HFFc6 (cell line): ENCODE results near the gene CENPU. TPM values are rescaled to one million over a fixed set of nuclear protein-coding genes. Genes with fewer than 3 reads are reported as not detected.
A peak's percentile ranks its signal among the peaks of the same experiment; 100 is the strongest.

Experiments used
- DNase-seq: peaks from one replicate; pipeline ENCODE4 v3.0.0-alpha.2; 2018
- H3K27ac Mint-ChIP-seq: 2 replicates; pipeline ENCODE4 v1.8.0; 2020; ENCODE audit warnings: mild to moderate bottlenecking, mixed read lengths
- H3K27me3 Mint-ChIP-seq: 2 replicates; pipeline ENCODE4 v1.8.0; 2021; ENCODE audit warnings: mild to moderate bottlenecking, moderate library complexity, mixed read lengths; ENCODE audit not compliant: insufficient read depth
- H3K36me3 Mint-ChIP-seq: 2 replicates; pipeline ENCODE4 v1.8.0; 2021; ENCODE audit warnings: low read depth, mixed read lengths
- H3K4me1 Mint-ChIP-seq: 2 replicates; pipeline ENCODE4 v1.8.0; 2020; ENCODE audit warnings: low read depth, mixed read lengths
- H3K4me3 Mint-ChIP-seq: 2 replicates; pipeline ENCODE4 v1.8.0; 2020; ENCODE audit warnings: mild to moderate bottlenecking, moderate library complexity, mixed read lengths
- H3K9me3 Mint-ChIP-seq: 2 replicates; pipeline ENCODE4 v1.8.0; 2020; ENCODE audit warnings: mild to moderate bottlenecking, mixed read lengths
- total RNA-seq, 6 experiments: library from RNA; stranded (reverse); fragmentation: NEBNext Ultra II Directional; extraction: Animal tissue kit (Norgen Biotek cat#: 25700); gene quantifications; 2 replicates in 1 of 6; 3 replicates in 5 of 6; pipeline ENCODE4 v1.2.3, GENCODE V29; 2021
- TF ChIP-seq, protein P1 (sequence below): fragments of 200-600 bp; sonication (generic); IDR thresholded peaks from 2 replicates; pipeline ENCODE4 v1.5.0; 2021; ENCODE audit warnings: antibody characterized with exemption, mild to moderate bottlenecking

CENPU gene
- total RNA-seq, 6 experiments from 2014 or later: 8.8 to 19.1 (median 17.0) TPM

- Mint-ChIP-seq H3K27me3 (no peaks in the 10 kb centered on the region; the same call in 1 of the 2 replicates), H3K27ac (no peak overlapping the region), H3K9me3 (no peaks in the 10 kb centered on the region), H3K36me3 (no peaks in the 10 kb centered on the region; the same call in 1 of the 2 replicates), H3K4me3 (no peak overlapping the region), H3K4me1 (peaks cover 28% of the 10 kb centered on the region)
- TF ChIP-seq, protein P1, sequence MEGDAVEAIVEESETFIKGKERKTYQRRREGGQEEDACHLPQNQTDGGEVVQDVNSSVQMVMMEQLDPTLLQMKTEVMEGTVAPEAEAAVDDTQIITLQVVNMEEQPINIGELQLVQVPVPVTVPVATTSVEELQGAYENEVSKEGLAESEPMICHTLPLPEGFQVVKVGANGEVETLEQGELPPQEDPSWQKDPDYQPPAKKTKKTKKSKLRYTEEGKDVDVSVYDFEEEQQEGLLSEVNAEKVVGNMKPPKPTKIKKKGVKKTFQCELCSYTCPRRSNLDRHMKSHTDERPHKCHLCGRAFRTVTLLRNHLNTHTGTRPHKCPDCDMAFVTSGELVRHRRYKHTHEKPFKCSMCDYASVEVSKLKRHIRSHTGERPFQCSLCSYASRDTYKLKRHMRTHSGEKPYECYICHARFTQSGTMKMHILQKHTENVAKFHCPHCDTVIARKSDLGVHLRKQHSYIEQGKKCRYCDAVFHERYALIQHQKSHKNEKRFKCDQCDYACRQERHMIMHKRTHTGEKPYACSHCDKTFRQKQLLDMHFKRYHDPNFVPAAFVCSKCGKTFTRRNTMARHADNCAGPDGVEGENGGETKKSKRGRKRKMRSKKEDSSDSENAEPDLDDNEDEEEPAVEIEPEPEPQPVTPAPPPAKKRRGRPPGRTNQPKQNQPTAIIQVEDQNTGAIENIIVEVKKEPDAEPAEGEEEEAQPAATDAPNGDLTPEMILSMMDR: no peak
- DNase-seq: no peak
Observed at GRCh38 chr4:184731056-184731455, 2.8 kb downstream of the CENPU start.

DNA sequence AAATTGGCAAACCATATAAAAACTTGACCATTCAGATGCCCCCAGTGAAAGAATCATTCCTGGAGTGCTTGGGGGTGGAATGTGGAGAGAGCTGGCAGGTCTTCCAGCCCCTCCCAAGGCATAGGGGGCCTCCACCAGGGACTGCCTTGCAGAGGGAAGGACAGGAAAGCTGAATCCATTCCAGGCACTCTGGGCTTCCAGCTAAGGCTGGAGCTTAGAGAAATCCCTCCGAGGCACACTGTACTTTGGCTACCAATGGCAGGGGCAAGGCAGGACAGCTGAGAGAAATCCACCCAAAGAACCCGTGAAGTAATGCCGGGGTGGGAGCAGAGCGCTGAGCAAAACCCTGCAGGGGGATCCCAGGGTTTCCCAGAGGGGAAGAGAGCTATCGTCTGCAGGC is 4.0 kb downstream of the CENPU start:
- H3K36me3 Mint-ChIP-seq: no peaks in the 10 kb centered on the region; the same call in 1 of the 2 replicates
- no peaks in the 10 kb centered on the region; the same call in 1 of the 2 replicates for H3K27me3 Mint-ChIP-seq
- TF ChIP-seq, protein P1: no peak
- H3K4me3 Mint-ChIP-seq: no peak overlapping the region
- DNase-seq: no peak
- H3K4me1 Mint-ChIP-seq: peaks cover 28% of the 10 kb centered on the region
- H3K9me3 Mint-ChIP-seq: no peaks in the 10 kb centered on the region
- H3K27ac Mint-ChIP-seq: no peak overlapping the region; the same call in 1 of the 2 replicates

- H3K27me3 Mint-ChIP-seq: no peaks in the 10 kb centered on the region; the same call in 1 of the 2 replicates
- no peak for DNase-seq
- TF ChIP-seq, protein P1: no peak
- no peaks in the 10 kb centered on the region for H3K9me3 Mint-ChIP-seq
- peaks cover 28% of the 10 kb centered on the region for H3K4me1 Mint-ChIP-seq
- H3K36me3 Mint-ChIP-seq: peaks cover 6% of the 10 kb centered on the region; the same call in 1 of the 2 replicates
- no peak overlapping the region for H3K4me3 Mint-ChIP-seq
- H3K27ac Mint-ChIP-seq: no peak overlapping the region
Observed at GRCh38 chr4:184728858-184729257, 5.0 kb downstream of the CENPU start.

GRCh38 chr4:184727430-184727829 is 6.5 kb downstream of the CENPU start:
- H3K4me3 Mint-ChIP-seq: no peak overlapping the region
- H3K4me1 Mint-ChIP-seq: peaks cover 19% of the 10 kb centered on the region
- no peak for DNase-seq
- H3K9me3 Mint-ChIP-seq: no peaks in the 10 kb centered on the region
- peaks cover 14% of the 10 kb centered on the region for H3K36me3 Mint-ChIP-seq
- no peaks in the 10 kb centered on the region; the same call in 1 of the 2 replicates for H3K27me3 Mint-ChIP-seq
- TF ChIP-seq, protein P1: no peak
- no peak overlapping the region for H3K27ac Mint-ChIP-seq

GRCh38 chr4:184722798-184723197 is 11.1 kb downstream of the CENPU start:
- no peak for DNase-seq
- TF ChIP-seq, protein P1: peak; percentile 14; the same call in 1 of the 2 replicates
- H3K9me3 Mint-ChIP-seq: peaks cover 5% of the 10 kb centered on the region; the same call in 1 of the 2 replicates
- H3K36me3 Mint-ChIP-seq: peaks cover 48% of the 10 kb centered on the region
- H3K27me3 Mint-ChIP-seq: no peaks in the 10 kb centered on the region; the same call in 1 of the 2 replicates
- no peak overlapping the region for H3K4me3 Mint-ChIP-seq
- no peaks in the 10 kb centered on the region for H3K4me1 Mint-ChIP-seq
- no peak overlapping the region for H3K27ac Mint-ChIP-seq
